GM19351 (cell line): ENCODE data around the gene DNAJB2.
"Not testable (repeated sequence)": the region's sequence is repeated elsewhere in the genome, so short reads cannot be mapped to it uniquely, and the experiment has no call there.

Experiments
- ATAC-seq: cut with Tn5 transposase; IDR thresholded peaks from one replicate; pipeline ENCODE4 v1.9.1; 2021; ENCODE audit warnings: mild to moderate bottlenecking, moderate library complexity; ENCODE audit not compliant: unreplicated experiment

The DNAJB2 gene

GRCh38 chr2:219254590-219255201, 24.5 kb upstream of the DNAJB2 start:
- ATAC-seq = peak; percentile 32

GRCh38 chr2:219258942-219259341, 20.2 kb upstream of the DNAJB2 start:
- ATAC-seq = not testable (repeated sequence)

- no peak for ATAC-seq
These were observed 17.9 kb upstream of the DNAJB2 start for GRCh38 chr2:219261024-219261855.

- ATAC-seq = no peak
These were observed 12.9 kb upstream of the DNAJB2 start for GRCh38 chr2:219266232-219266631.

DNA sequence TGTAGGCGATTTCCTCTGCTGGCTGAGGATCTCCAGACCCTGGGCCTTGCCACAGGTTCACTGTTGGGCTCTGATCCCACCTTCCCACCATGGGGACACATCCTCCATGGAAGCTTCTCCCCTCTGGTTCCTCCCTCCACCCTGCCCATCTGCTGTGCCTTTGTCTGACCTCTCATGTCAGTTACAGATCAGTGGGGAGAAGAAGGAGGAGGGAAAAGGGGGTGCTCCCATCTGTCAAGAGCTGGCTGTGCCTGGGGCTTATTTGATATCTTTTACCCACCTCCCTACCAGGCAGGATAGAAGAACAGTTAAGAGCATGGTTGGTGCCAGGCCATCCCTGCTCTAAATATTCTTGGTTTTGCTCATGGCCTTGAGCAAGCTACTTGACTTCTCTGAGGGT, 12.3 kb upstream of the DNAJB2 start:
- no peak for ATAC-seq

GRCh38 chr2:219268294-219268693, 10.9 kb upstream of the DNAJB2 start:
- no peak for ATAC-seq

GRCh38 chr2:219269362-219270054, 9.7 kb upstream of the DNAJB2 start:
- ATAC-seq = no peak

DNA sequence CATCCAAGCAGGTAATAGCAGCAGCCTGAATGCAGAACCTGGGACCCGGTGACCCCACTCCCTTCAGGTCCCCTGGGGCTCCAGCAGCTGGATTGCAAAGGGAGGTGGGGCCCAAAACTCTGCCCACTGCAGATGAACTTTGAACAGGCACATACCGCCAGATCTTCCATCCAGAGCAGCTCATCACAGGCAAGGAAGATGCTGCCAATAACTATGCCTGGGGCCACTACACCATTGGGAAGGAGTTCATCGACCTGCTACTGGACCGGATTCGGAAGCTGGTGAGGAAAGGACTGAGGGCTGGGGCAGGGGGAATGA, 9.2 kb upstream of the DNAJB2 start:
- ATAC-seq = no peak

DNA sequence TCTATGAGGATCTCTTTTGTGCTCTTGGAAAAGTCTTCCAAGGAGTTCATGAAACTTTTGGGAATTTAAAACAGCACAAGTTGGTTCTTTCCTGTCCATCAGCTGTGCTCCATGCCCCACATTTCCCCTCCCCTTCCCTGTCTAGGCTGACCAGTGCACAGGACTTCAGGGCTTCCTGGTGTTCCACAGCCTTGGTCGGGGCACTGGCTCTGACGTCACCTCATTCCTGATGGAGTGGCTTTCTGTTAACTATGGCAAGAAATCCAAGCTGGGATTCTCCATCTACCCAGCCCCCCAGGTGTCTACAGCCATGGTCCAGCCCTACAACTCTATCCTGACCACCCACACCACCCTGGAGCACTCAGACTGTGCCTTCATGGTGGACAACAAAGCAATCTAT, 8.1 kb upstream of the DNAJB2 start:
- no peak for ATAC-seq

GRCh38 chr2:219272356-219272755, 6.8 kb upstream of the DNAJB2 start:
- ATAC-seq = no peak

GRCh38 chr2:219272995-219273394, 6.2 kb upstream of the DNAJB2 start:
- ATAC-seq = no peak

- no peak for ATAC-seq
These were observed 5.2 kb upstream of the DNAJB2 start for GRCh38 chr2:219273937-219274336.

- no peak for ATAC-seq
These were observed 4.7 kb upstream of the DNAJB2 start for GRCh38 chr2:219274361-219274921.

DNA sequence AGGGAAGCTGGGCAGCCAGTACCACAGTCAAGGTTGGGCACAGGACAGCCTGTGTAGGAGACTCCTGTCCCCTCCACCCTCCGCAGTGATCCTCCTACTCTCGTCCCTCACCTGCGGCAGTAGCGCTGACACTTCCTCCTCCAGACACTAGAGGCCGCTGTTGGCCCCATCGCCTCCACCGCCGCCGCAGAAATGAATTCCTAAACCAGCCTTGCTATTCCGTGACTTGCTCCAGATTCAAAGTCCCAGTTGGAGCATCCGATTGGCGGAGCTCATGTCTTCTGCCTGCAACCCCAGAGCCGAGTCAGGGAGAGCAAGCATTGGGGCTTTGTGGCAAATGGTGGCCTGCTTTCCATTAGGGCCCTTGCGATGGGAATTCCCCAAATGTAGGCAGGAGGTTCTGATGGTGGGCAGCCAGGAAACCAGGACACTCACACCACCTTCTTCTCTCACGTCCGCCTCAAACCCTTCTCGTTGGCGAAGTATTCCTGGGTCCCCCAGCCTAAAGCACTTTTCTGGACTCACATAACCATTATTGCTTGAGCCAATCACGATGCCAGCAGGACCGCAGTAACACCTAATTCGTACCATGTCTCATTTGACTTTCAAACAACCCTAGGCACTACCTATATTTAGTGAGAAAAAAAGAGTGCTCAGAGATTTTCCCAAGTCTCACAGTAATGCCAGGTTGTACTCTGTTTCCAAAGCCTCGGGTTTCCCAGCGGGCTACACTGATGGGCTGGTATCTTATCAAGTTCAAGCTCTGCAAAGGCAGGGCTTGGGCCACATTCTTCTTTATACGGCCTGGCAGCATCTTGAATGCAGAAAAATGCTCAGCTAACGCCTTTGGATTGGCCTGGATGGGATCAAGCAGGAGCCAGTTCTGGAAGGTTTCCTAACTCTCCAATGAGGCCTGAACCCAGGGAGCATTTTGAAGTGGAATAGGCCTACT, 1.2 kb upstream of the DNAJB2 start:
- peak; percentile 28 for ATAC-seq

DNA sequence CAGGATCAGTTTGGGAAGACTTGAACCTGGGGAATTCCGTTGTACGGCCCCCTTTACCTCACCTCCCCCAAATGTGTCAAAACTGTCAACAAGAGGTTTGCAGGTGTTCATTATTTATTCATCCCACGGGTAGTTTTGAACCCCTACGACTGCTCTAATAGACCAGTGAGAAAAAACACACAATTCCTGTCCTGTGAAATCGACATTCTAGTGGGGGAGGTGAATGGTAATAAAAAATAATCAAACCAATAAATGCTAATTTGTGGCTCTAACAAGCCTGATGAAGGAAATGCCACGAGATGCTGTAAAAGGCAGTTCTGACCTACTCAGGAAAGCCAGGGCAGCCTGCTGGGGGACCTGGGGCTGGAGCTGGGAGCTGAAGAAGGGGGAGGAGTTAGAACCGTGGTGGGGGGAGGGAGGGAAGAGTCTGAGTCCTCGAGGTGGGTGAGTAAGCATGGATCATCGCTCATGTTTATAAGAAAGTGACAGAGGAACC, 463 bp upstream of the DNAJB2 start:
- ATAC-seq = no peak

DNA sequence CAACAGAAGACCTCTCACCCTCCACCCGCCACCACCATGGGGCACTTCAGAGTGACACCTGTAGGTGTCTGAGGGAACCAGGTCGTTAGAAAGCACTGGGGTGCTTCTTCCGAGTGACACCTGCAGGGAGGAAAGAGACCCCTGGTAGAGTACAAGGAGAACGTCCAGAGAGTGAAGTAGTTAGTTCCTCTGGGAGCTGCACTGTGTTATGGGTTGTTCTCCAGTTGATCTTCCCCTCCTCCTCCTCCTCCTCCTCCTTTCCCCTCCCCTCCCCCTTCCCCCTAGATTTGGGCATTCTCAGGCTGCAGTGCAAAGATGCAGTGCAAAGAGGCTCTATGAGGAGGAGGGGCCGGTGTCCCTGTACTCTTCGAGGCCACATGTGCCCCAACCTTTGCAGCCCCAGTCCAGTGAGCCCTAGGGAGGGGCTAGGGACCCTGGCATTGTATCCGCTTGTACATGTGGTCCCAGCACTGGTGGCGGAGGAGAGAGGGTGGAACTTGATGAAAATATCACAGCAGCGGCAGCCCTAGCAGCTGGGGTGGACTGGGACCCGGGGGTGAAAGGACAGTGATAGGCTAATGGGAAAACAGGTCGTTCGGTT, 850 bp downstream of the DNAJB2 start:
- ATAC-seq = no peak

GRCh38 chr2:219280651-219281050, 1.5 kb downstream of the DNAJB2 start:
- no peak for ATAC-seq

DNA sequence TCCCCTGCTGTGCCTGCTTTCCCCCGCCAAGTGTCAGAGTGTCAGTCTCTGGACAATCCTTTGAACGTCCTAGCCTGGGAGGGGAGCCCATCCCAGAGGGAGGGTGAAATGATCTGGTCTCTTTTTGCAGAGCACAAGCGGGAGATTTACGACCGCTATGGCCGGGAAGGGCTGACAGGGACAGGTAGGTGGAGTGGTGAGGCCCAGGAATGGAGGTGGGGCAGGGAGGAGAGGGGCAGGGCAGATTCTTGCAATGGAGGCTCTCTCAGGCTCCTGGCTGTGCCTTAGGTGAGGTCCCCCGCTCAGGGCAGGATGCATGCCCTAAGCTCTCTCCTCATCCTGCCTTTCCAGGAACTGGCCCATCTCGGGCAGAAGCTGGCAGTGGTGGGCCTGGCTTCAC, 2.4 kb downstream of the DNAJB2 start:
- ATAC-seq = no peak

DNA sequence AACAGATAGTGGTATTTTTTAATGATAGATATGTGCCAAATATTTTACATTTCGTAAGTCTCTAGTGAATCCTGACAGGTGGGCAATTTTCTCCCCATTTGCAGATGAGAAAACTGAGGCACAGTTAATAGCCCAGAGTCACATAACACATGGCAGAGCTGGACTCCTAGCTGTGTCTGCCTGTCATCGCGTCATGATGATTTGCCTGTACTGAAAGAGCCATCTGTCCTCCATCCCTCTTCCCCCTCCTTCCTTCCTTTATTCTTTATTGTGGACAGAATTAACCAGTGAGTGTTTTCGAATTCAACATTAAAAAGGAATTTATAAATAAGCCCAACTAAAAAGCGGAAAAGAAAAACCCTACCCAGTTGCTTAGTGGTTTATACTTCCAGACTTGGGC, 3.2 kb downstream of the DNAJB2 start:
- no peak for ATAC-seq

DNA sequence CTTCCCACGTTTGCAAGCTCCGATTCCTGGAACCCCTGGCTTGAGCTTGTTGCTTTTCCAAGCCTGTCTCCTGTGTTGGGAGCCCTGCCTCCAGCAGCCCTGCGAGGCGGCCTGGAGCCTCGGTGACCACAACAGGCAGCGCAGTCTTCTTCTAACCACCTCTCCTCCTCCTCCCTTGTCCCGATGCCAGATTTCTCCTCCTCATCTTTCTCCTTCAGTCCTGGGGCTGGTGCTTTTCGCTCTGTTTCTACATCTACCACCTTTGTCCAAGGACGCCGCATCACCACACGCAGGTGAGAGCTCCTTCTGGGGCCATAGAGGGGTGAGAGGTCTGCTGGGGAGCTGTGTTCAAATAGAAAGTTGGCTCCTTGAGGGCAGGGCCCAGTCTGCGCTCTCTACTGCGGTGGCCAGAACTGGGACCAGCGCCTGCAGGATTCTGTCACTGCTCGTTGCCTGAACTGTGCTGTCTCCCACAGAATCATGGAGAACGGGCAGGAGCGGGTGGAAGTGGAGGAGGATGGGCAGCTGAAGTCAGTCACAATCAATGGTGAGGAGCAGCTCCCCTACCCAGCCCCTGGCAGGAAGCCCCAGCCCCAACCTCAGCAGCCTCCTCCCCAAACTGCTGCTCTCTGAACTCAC, 3.9 kb downstream of the DNAJB2 start:
- ATAC-seq = no peak
